ENCODE measurements around the gene CACNA1H. TPM values are rescaled to one million over a fixed set of nuclear protein-coding genes. Genes with fewer than 3 reads are reported as not detected.

The CACNA1H gene
- total RNA-seq, 1 donor from 2014 or later: 0.02 TPM

- no peak overlapping the region for H3K27ac Mint-ChIP-seq
- ATAC-seq (ENCODE audit: low read depth) (no peak), DNase-seq (no peak)
- H3K9me3 Mint-ChIP-seq: no peaks in the 10 kb centered on the region
- no peak for TF ChIP-seq CTCF (IDR thresholded peaks at IDR 0.05)
- ChIA-PET POLR2A (no interaction called here), CTCF (no interaction called here)
- peaks cover 3% of the 10 kb centered on the region for H3K27me3 Mint-ChIP-seq
- no peak overlapping the region for H3K4me3 Mint-ChIP-seq
- intact Hi-C loops (cut with micrococcal nuclease): no loop called here
- no peaks in the 10 kb centered on the region for H3K36me3 Mint-ChIP-seq (ENCODE audit: low read depth)
- no peaks in the 10 kb centered on the region for H3K4me1 Mint-ChIP-seq
Observed at GRCh38 chr16:1168837-1169236, 15.9 kb downstream of the CACNA1H start.

DNA sequence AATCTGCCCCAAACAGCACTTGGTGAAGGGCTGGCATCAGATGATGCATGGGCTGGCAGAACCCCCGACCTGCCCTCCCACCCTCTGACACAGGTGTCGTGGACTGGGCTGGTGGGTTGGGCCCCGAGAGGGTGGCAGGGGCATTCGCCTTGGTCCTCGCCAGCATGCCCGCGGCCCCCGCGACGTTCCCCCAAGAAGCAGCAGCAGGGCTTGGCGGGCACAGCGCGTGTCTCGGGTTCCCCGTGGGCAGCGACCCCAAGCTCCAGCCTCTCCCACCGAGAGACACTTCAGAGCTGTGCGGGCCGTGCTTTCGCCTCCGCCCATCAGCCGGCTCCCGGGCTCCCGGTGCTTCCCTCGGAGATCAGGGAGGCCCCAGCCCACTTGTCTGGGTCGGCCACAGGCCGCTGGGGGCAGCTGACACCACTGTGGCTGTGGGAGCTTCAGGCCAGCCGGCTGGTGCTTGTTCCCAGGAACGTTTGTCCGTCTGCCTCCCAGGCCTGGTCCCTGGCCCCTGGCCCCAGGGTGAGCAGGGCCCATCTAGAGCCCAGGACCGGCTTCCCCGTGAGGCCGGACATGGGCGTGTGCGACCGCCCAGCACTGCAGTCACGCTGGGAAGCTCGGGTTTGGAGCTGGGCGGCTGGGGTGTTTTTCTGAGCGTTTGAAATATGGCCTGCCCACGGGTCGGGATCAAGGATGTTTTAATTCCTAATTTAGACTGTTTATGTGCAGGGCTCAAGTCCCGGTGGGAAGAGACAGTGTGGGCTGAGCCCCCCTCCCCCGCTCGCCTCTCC lies 16.6 kb downstream of the CACNA1H start:
- ChIA-PET POLR2A (no interaction called here), CTCF (no interaction called here)
- DNase-seq (no peak), ATAC-seq (ENCODE audit: low read depth) (no peak)
- Mint-ChIP-seq H3K27ac (no peak overlapping the region), H3K4me3 (no peak overlapping the region), H3K9me3 (no peaks in the 10 kb centered on the region), H3K4me1 (no peaks in the 10 kb centered on the region), H3K36me3 (ENCODE audit: low read depth) (no peaks in the 10 kb centered on the region), H3K27me3 (peaks cover 3% of the 10 kb centered on the region)
- no peak for TF ChIP-seq CTCF (IDR thresholded peaks at IDR 0.05)
- intact Hi-C loops (cut with micrococcal nuclease): no loop called here

DNA sequence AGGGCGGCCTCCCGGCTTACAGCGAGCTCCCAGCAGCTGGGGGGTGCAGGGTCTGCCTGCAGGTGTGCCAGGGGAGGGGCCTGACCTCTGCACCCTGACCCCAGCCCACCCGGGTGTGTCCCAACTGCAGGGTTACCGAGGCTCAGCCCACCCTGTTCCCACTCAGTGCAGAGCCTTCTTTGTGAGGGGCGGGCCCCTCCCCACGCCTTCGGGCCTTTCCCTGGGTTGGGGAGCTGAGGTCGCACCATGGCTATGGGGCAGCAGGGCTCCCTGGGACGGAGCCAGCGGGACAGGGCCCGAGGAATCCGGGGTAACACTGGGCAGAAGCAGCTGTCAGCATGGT lies 17.1 kb downstream of the CACNA1H start:
- DNase-seq (no peak), ATAC-seq (ENCODE audit: low read depth) (no peak)
- intact Hi-C loops (cut with micrococcal nuclease): no loop called here
- Mint-ChIP-seq H3K27me3 (peaks cover 3% of the 10 kb centered on the region), H3K27ac (no peak overlapping the region), H3K9me3 (no peaks in the 10 kb centered on the region), H3K4me3 (no peak overlapping the region), H3K36me3 (ENCODE audit: low read depth) (no peaks in the 10 kb centered on the region), H3K4me1 (no peaks in the 10 kb centered on the region)
- TF ChIP-seq CTCF (IDR thresholded peaks at IDR 0.05): no peak
- ChIA-PET CTCF (no interaction called here), POLR2A (no interaction called here)

DNA sequence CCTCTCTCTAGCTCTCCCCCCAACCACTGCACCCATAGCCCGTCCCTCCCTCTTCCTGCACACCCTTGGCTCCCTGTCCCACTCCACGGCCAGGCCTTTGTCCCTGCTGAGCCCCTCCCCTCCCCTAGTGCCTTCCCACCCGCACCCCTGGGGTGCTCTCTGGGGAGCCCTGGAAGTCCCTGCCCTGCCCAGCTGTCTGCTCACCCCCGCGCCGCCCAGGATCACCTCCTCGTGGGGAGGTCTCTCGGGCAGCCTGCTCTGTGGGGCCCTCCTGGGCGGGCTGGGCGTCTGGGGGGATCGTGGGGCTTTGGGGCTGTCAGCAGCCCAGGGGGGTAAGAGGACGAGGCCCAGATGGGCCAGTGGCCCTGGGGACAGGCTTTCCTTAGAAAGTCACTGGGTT lies 18.1 kb downstream of the CACNA1H start:
- intact Hi-C loops (cut with micrococcal nuclease): no loop called here
- POLR2A ChIA-PET: no interaction called here
- no peak for TF ChIP-seq CTCF (IDR thresholded peaks at IDR 0.05)
- ATAC-seq (ENCODE audit: low read depth) (no peak), DNase-seq (no peak)
- H3K27me3 Mint-ChIP-seq: peaks cover 3% of the 10 kb centered on the region
- H3K36me3 Mint-ChIP-seq (ENCODE audit: low read depth): no peaks in the 10 kb centered on the region
- no peak overlapping the region for H3K4me3 Mint-ChIP-seq
- CTCF ChIA-PET: no interaction called here
- no peaks in the 10 kb centered on the region for H3K4me1 Mint-ChIP-seq
- no peak overlapping the region for H3K27ac Mint-ChIP-seq
- no peaks in the 10 kb centered on the region for H3K9me3 Mint-ChIP-seq

GRCh38 chr16:1171854-1172428 lies 19.0 kb downstream of the CACNA1H start:
- DNase-seq (no peak), ATAC-seq (ENCODE audit: low read depth) (no peak)
- H3K9me3 Mint-ChIP-seq: no peaks in the 10 kb centered on the region
- ChIA-PET POLR2A (no interaction called here), CTCF (no interaction called here)
- no peak overlapping the region for H3K4me3 Mint-ChIP-seq
- no peaks in the 10 kb centered on the region for H3K36me3 Mint-ChIP-seq (ENCODE audit: low read depth)
- H3K4me1 Mint-ChIP-seq: no peaks in the 10 kb centered on the region
- H3K27me3 Mint-ChIP-seq: peaks cover 3% of the 10 kb centered on the region
- intact Hi-C loops (cut with micrococcal nuclease): no loop called here
- TF ChIP-seq CTCF (IDR thresholded peaks at IDR 0.05): no peak
- H3K27ac Mint-ChIP-seq: no peak overlapping the region
